Heart right ventricle (tissue), 16 donors: ENCODE data around the gene ATP1A4. TPM values are rescaled to one million over a fixed set of nuclear protein-coding genes. Genes with fewer than 3 reads are reported as not detected.

ENCODE experiments used
- ATAC-seq, 8 donors: fragments of 200-7000 bp; cut with Tn5 transposase; one replicate each; pipeline ENCODE4 v1.9.1; 2020; ENCODE audit warnings: mild to moderate bottlenecking in 8 of 8, moderate library complexity in 8 of 8, moderate number of reproducible peaks in 1 of 8
- DNase-seq, 2 donors: peaks; one replicate each; pipeline ENCODE4 v3.0.0-alpha.2; 2020
- H3K27ac ChIP-seq, 10 donors: fragments of 200-600 bp; sonication (generic) in 2 of 10; one replicate each; pipeline versions ENCODE4 v1.5.0 to v1.8.0; 2020 to 2022; ENCODE audit warnings: mild to moderate bottlenecking in 3 of 10
- H3K27me3 ChIP-seq, 7 donors: fragments of 200-600 bp; one replicate each; pipeline ENCODE4 v1.8.0; 2021 to 2022; ENCODE audit warnings: mild to moderate bottlenecking in 2 of 7
- H3K36me3 ChIP-seq, 9 donors: fragments of 200-600 bp; sonication (generic) in 1 of 9; one replicate each; pipeline versions ENCODE4 v1.5.0 to v1.8.0; 2020 to 2022; ENCODE audit warnings: mild to moderate bottlenecking in 2 of 9
- H3K4me1 ChIP-seq, 9 donors: fragments of 200-600 bp; sonication (generic) in 1 of 9; one replicate each; pipeline versions ENCODE4 v1.5.0 to v1.8.0; 2020 to 2022; ENCODE audit warnings: mild to moderate bottlenecking in 4 of 9
- H3K4me3 ChIP-seq, 10 donors: fragments of 200-600 bp; sonication (generic) in 2 of 10; one replicate each; pipeline versions ENCODE4 v1.5.0 to v1.8.0; 2020 to 2022; ENCODE audit warnings: mild to moderate bottlenecking in 7 of 10, moderate library complexity in 2 of 10
- H3K9me3 ChIP-seq, 11 donors: fragments of 200-600 bp in 10 of 11; sonication (generic) in 2 of 11; one replicate each; pipeline versions ENCODE4 v1.5.0 to v1.8.0; 2013 to 2022; ENCODE audit warnings: mild to moderate bottlenecking in 2 of 11, control low read depth in 1 of 11, moderate library complexity in 1 of 11
- CTCF ChIP-seq, 9 donors: fragments of 200-600 bp; sonication (generic) in 2 of 9; IDR thresholded peaks; one replicate each; pipeline versions ENCODE4 v1.5.0 to v1.8.0; 2021 to 2022; ENCODE audit warnings: antibody characterized with exemption in 9 of 9, mild to moderate bottlenecking in 5 of 9, moderate library complexity in 1 of 9
- WGBS, 2 donors: extraction: QIAGEN DNeasy Blood & Tissue Kit; methylation state at CpG; one replicate each; pipeline ENCODE4 v1.1.7; 2013; ENCODE audit warnings: inconsistent platforms in 1 of 2; 5-methylcytosine and 5-hydroxymethylcytosine counted together
- intact Hi-C, 10 donors: fragments of 100-400 bp; cut with DNase I; formaldehyde crosslinking; loops; one replicate each; pipeline versions ENCODE4 v1.11.1 to v1.14.2; 2022
- polyA plus RNA-seq, 2 donors: library from polyadenylated mRNA; stranded (reverse); fragments of 200-250 nt; gene quantifications; one replicate each; pipeline ENCODE4 v1.2.3, GENCODE V29; 2013
- total RNA-seq, 10 donors: library from RNA; stranded (reverse); fragmentation: NEBNext Ultra II Directional in 3 of 10; extraction: Animal tissue kit (Norgen Biotek cat#: 25700) in 3 of 10; gene quantifications; one replicate each; pipeline versions ENCODE4 v1.2.1 to v1.2.4, GENCODE V29; 2021 to 2023
- donor health status: Arrhythmogenic right ventricular cardiomyopathy.
- donor health status: ischemic (EF 13 %, LVEDD 7.1; RV severe dilation, severe dysfunction).
- donor health status: healthy with polysubstance abuse.
- donor health status: DM: no; HTN: yes; CAD: no.
- donor health status: DM: no; HTN: no; CAD: no.
- donor health status: ischemic (EF 25% LVEDD 6.9; RV normal size, moderate dysfunction).
- donor health status: ischemic (EF 25% LVEDD 5.7; RV mildly dilated, moderate dysfunction).
- donor health status: healthy.
- donor health status: DM: yes; HTN: yes; CAD: no.
- donor health status: Ischemic cardiomyopathy.
- donor health status: ischemic (EF 35%, LVEDD 5.7; RV mildly dilated, moderate dysfunction).
- donor health status: nonischemic (EF 11% LVEDD 7.7; RV severe dilation, severe dysfunction).
- donor health status: DM: yes; HTN: yes; CAD: no.
- donor health status: PGD.
- donor health status: ischemic (EF 29% LVEDD 5.4; RV normal size, mild dysfunction).
- donor health status: nonischemic (EF 23%, LVEDD 6.1; RV moderate dilation, normal function).

Gene ATP1A4
- total and polyA plus RNA-seq, 12 donors, result 0.04 to 1.5 (median 0.29) TPM; not detected in 5

- intact Hi-C loops, result loop anchor here in 2 of 10 donors (5.0 kb wide), 2 partner anchors 66 to 69 kb away; no protein-coding TSS in a partner anchor
- no peak for DNase-seq
Measured at GRCh38 chr1:160171354-160171753, 20.0 kb downstream of the ATP1A4 start.

GRCh38 chr1:160171980-160172379 lies 20.6 kb downstream of the ATP1A4 start:
- Histone ChIP-seq H3K27ac (no peak overlapping the region), H3K4me1 (peaks cover 0 to 7% (median 0%) of the 10 kb centered on the region in 9 donors), H3K4me3 (no peak overlapping the region), H3K9me3 (no peaks in the 10 kb centered on the region), H3K27me3 (peaks cover 0 to 12% (median 0%) of the 10 kb centered on the region in 7 donors), H3K36me3 (no peaks in the 10 kb centered on the region)
- DNase-seq (no peak), ATAC-seq (no peak)
- 62 to 67% methylated on average over 9 of the region's 9 CpGs for WGBS, 2 donors
- TF ChIP-seq CTCF (IDR thresholded peaks at IDR 0.05), result no peak
- intact Hi-C loops, result loop anchor here in 2 of 10 donors (5.0 kb wide), 2 partner anchors 65 to 70 kb away; no protein-coding TSS in a partner anchor

More at GRCh38 chr1:160171354-160171753, 20.0 kb downstream of the ATP1A4 start:
- H3K4me1 ChIP-seq, result peaks cover 0 to 7% (median 0%) of the 10 kb centered on the region in 9 donors
- WGBS, 2 donors, result 92 to 95% methylated on average over 4 of the region's 4 CpGs
- peaks cover 0 to 12% (median 0%) of the 10 kb centered on the region in 7 donors for H3K27me3 ChIP-seq
- H3K27ac ChIP-seq, result no peak overlapping the region
- H3K4me3 ChIP-seq, result no peak overlapping the region
- H3K9me3 ChIP-seq, result no peaks in the 10 kb centered on the region
- ATAC-seq, result no peak
- TF ChIP-seq CTCF (IDR thresholded peaks at IDR 0.05), result no peak
- no peaks in the 10 kb centered on the region for H3K36me3 ChIP-seq

- intact Hi-C loops, result no loop called here
Measured at GRCh38 chr1:160177231-160177630, 25.8 kb downstream of the ATP1A4 start.

GRCh38 chr1:160177667-160178066 lies 26.3 kb downstream of the ATP1A4 start:
- Histone ChIP-seq H3K27ac (no peak overlapping the region), H3K4me3 (no peak overlapping the region), H3K27me3 (peaks cover 0 to 7% (median 0%) of the 10 kb centered on the region in 7 donors), H3K9me3 (no peaks in the 10 kb centered on the region), H3K4me1 (no peaks in the 10 kb centered on the region), H3K36me3 (no peaks in the 10 kb centered on the region)
- TF ChIP-seq CTCF (IDR thresholded peaks at IDR 0.05), result no peak
- DNase-seq (no peak), ATAC-seq (peak in 1 of 8 donors; percentile 10)
- intact Hi-C loops, result no loop called here
- 75 to 84% methylated on average over 1 of the region's 1 CpG for WGBS, 2 donors

More at GRCh38 chr1:160177231-160177630, 25.8 kb downstream of the ATP1A4 start:
- Histone ChIP-seq H3K9me3 (no peaks in the 10 kb centered on the region), H3K27ac (no peak overlapping the region), H3K36me3 (no peaks in the 10 kb centered on the region), H3K4me1 (no peaks in the 10 kb centered on the region), H3K4me3 (no peak overlapping the region), H3K27me3 (peaks cover 0 to 7% (median 0%) of the 10 kb centered on the region in 7 donors)
- ATAC-seq (no peak), DNase-seq (no peak)
- no peak for TF ChIP-seq CTCF (IDR thresholded peaks at IDR 0.05)
- 91 to 94% methylated on average over 2 of the region's 2 CpGs for WGBS, 2 donors
